ENCODE measurements around the gene ESRP2. TPM values are rescaled to one million over a fixed set of nuclear protein-coding genes. Genes with fewer than 3 reads are reported as not detected.

The ESRP2 gene
- total and polyA plus RNA-seq, 12 donors: 0.07 to 1.0 (median 0.44) TPM

GRCh38 chr16:68230176-68230571 lies 5.8 kb downstream of the ESRP2 start:
- no peak overlapping the region for H3K4me3 ChIP-seq
- peaks cover 3 to 33% (median 23%) of the 10 kb centered on the region in 9 donors for H3K4me1 ChIP-seq
- DNase-seq: no peak
- no peak for ATAC-seq
- no peak for TF ChIP-seq CTCF (IDR thresholded peaks at IDR 0.05)
- H3K9me3 ChIP-seq: no peaks in the 10 kb centered on the region
- WGBS, 2 donors: 91 to 95% methylated on average over 9 of the region's 9 CpGs
- no peak overlapping the region for H3K27ac ChIP-seq
- H3K27me3 ChIP-seq: no peaks in the 10 kb centered on the region
- peaks cover 0 to 44% (median 0%) of the 10 kb centered on the region in 9 donors for H3K36me3 ChIP-seq
- intact Hi-C loops (cut with DNase I): loop anchor here in 5 of 10 donors (5.0 to 10.0 kb wide), 4 partner anchors 145 to 413 kb away; partner anchors contain the start of genes DPEP2 (in 2 of the 5) and NFATC3 (in 1 of the 5)

- H3K4me1 ChIP-seq: peaks cover 3 to 33% (median 23%) of the 10 kb centered on the region in 9 donors
- DNase-seq (no peak), ATAC-seq (peak; percentile 11 to 57 (median 38))
- H3K27ac ChIP-seq: peak overlapping the region in 1 of 10 donors; percentile 43
- intact Hi-C loops (cut with DNase I): loop anchor here (2.0 to 10.0 kb wide), 11 partner anchors 135 to 415 kb away; partner anchors contain the start of genes DPEP2 (in 2 of the 10) and NFATC3 (in 2 of the 10)
- no peaks in the 10 kb centered on the region for H3K27me3 ChIP-seq
- peak; percentile 85 to 94 (median 91) for TF ChIP-seq CTCF (IDR thresholded peaks at IDR 0.05)
- WGBS, 2 donors: 64 to 69% methylated on average over 4 of the region's 4 CpGs
- H3K36me3 ChIP-seq: peaks cover 0 to 50% (median 0%) of the 10 kb centered on the region in 9 donors
- no peaks in the 10 kb centered on the region for H3K9me3 ChIP-seq
- no peak overlapping the region for H3K4me3 ChIP-seq
Measured at GRCh38 chr16:68229431-68230175, 6.3 kb downstream of the ESRP2 start.

- ATAC-seq (no peak), DNase-seq (no peak)
- peak overlapping the region in 3 of 10 donors; percentile 43 to 54 (median 51) for H3K27ac ChIP-seq
- H3K36me3 ChIP-seq: peaks cover 0 to 50% (median 0%) of the 10 kb centered on the region in 9 donors
- WGBS, 2 donors: 89 to 92% methylated on average over 3 of the region's 3 CpGs
- H3K9me3 ChIP-seq: no peaks in the 10 kb centered on the region
- H3K27me3 ChIP-seq: no peaks in the 10 kb centered on the region
- no peak for TF ChIP-seq CTCF (IDR thresholded peaks at IDR 0.05)
- peaks cover 3 to 25% (median 22%) of the 10 kb centered on the region in 9 donors for H3K4me1 ChIP-seq
- no peak overlapping the region for H3K4me3 ChIP-seq
- intact Hi-C loops (cut with DNase I): loop anchor here in 9 of 10 donors (2.0 to 10.0 kb wide), 9 partner anchors 134 to 414 kb away; partner anchors contain the start of gene NFATC3 (in 1 of the 9)
Measured at GRCh38 chr16:68228652-68229051, 7.3 kb downstream of the ESRP2 start.

- Histone ChIP-seq H3K36me3 (peaks cover 0 to 50% (median 0%) of the 10 kb centered on the region in 9 donors), H3K4me1 (peaks cover 3 to 25% (median 22%) of the 10 kb centered on the region in 9 donors), H3K27ac (peak overlapping the region in 6 of 10 donors; percentile 16 to 54 (median 43)), H3K9me3 (no peaks in the 10 kb centered on the region), H3K27me3 (no peaks in the 10 kb centered on the region), H3K4me3 (no peak overlapping the region)
- TF ChIP-seq CTCF (IDR thresholded peaks at IDR 0.05): no peak
- intact Hi-C loops (cut with DNase I): loop anchor here in 9 of 10 donors (2.0 to 10.0 kb wide), 9 partner anchors 133 to 413 kb away; partner anchors contain the start of gene NFATC3 (in 1 of the 9)
- DNase-seq: no peak
- 80 to 89% methylated on average over 2 of the region's 2 CpGs for WGBS, 2 donors
- ATAC-seq: no peak
Measured at GRCh38 chr16:68227850-68228553, 7.9 kb downstream of the ESRP2 start.

All from heart right ventricle (tissue), 16 donors.